Type B pancreatic cell (in vitro differentiated cells): ENCODE results near the gene HELZ. TPM values are rescaled to one million over a fixed set of nuclear protein-coding genes. Genes with fewer than 3 reads are reported as not detected.

Experiments used
- DNase-seq: peaks from one replicate; pipeline ENCODE4 v3.0.0; 2021; ENCODE audit warnings: mixed read lengths; ENCODE audit not compliant: unreplicated experiment; ENCODE audit errors: extremely low spot score
- H3K27ac Mint-ChIP-seq: 2 replicates; pipeline ENCODE4 v1.8.0; 2021; ENCODE audit warnings: mild to moderate bottlenecking, mixed read lengths
- H3K27me3 Mint-ChIP-seq: 2 replicates; pipeline ENCODE4 v1.8.0; 2021; ENCODE audit warnings: mixed read lengths
- H3K36me3 Mint-ChIP-seq: 2 replicates; pipeline ENCODE4 v1.8.0; 2021; ENCODE audit warnings: mixed read lengths
- H3K4me1 Mint-ChIP-seq: one replicate; pipeline ENCODE4 v1.8.0; 2021; ENCODE audit warnings: mixed read lengths; ENCODE audit not compliant: unreplicated experiment
- H3K4me3 Mint-ChIP-seq: 2 replicates; pipeline ENCODE4 v1.8.0; 2021; ENCODE audit warnings: mild to moderate bottlenecking, mixed read lengths
- H3K9me3 Mint-ChIP-seq: 2 replicates; pipeline ENCODE4 v1.8.0; 2021; ENCODE audit warnings: mixed read lengths
- total RNA-seq: library from RNA; stranded (reverse); gene quantifications from 2 replicates; pipeline ENCODE4 v1.2.1, GENCODE V29; 2021; ENCODE audit warnings: low replicate concordance
- TF ChIP-seq, protein P1 (sequence below): fragments of 200-600 bp; sonication (generic); conservative IDR thresholded peaks from 2 replicates; pipeline ENCODE4 v1.5.0; 2021; ENCODE audit warnings: antibody characterized with exemption, mild to moderate bottlenecking

HELZ gene
- total RNA-seq, 1 donor from 2014 or later: 55.1 TPM

- Mint-ChIP-seq H3K9me3 (no peaks in the 10 kb centered on the region), H3K4me3 (no peak overlapping the region), H3K27ac (no peak overlapping the region), H3K27me3 (no peaks in the 10 kb centered on the region), H3K4me1 (no peaks in the 10 kb centered on the region), H3K36me3 (peaks cover 33% of the 10 kb centered on the region)
- no peak for DNase-seq
- TF ChIP-seq, protein P1, sequence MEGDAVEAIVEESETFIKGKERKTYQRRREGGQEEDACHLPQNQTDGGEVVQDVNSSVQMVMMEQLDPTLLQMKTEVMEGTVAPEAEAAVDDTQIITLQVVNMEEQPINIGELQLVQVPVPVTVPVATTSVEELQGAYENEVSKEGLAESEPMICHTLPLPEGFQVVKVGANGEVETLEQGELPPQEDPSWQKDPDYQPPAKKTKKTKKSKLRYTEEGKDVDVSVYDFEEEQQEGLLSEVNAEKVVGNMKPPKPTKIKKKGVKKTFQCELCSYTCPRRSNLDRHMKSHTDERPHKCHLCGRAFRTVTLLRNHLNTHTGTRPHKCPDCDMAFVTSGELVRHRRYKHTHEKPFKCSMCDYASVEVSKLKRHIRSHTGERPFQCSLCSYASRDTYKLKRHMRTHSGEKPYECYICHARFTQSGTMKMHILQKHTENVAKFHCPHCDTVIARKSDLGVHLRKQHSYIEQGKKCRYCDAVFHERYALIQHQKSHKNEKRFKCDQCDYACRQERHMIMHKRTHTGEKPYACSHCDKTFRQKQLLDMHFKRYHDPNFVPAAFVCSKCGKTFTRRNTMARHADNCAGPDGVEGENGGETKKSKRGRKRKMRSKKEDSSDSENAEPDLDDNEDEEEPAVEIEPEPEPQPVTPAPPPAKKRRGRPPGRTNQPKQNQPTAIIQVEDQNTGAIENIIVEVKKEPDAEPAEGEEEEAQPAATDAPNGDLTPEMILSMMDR: no peak
Measured at GRCh38 chr17:67090341-67090740, 154.7 kb downstream of the HELZ start.

GRCh38 chr17:67088639-67089038 is 156.4 kb downstream of the HELZ start:
- H3K27me3 Mint-ChIP-seq: no peaks in the 10 kb centered on the region
- no peak overlapping the region for H3K27ac Mint-ChIP-seq
- H3K9me3 Mint-ChIP-seq: no peaks in the 10 kb centered on the region
- DNase-seq: no peak
- no peak overlapping the region for H3K4me3 Mint-ChIP-seq
- H3K36me3 Mint-ChIP-seq: peaks cover 31% of the 10 kb centered on the region
- TF ChIP-seq, protein P1: no peak
- H3K4me1 Mint-ChIP-seq: no peaks in the 10 kb centered on the region

DNA sequence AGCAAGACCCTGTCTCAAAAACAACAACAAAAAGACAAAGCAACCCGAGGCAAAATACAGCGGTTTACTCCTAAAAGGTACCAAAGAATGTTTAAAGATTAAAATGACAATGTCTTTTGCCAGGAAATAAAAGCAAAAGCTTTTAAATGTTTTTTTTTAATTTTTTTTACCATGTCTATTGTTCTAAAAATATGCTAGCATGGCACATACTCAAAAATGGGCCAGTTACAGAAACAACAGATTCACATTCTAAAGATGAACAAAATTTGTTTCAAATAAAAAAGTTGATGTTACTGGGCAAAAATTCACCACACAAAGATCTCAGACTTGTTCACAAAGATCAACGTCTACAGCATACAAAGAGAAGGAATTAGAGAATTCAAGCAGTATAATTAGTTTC is 159.6 kb downstream of the HELZ start:
- no peak for DNase-seq
- Mint-ChIP-seq H3K4me1 (no peaks in the 10 kb centered on the region), H3K36me3 (peaks cover 29% of the 10 kb centered on the region), H3K27me3 (no peaks in the 10 kb centered on the region), H3K27ac (no peak overlapping the region), H3K9me3 (no peaks in the 10 kb centered on the region), H3K4me3 (no peak overlapping the region)
- TF ChIP-seq, protein P1: no peak

DNA sequence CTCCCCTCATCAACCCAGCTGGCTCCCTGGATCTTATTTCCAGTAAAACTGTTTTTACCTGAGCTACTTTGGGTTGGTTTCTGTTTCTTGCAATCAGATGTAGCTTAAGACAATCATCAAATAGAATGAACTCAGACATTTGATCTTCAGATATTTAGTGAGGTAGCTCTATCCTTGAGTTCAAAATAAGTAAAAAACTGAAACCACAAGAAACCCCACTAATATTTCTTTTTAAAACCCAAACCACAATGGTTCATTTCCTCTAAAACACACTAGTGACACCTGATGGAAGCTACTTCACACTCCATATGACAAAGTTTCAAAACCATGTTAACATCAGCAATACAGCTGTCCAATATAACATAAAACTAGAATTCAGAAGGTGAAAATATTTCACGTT is 162.9 kb downstream of the HELZ start:
- Mint-ChIP-seq H3K4me3 (no peak overlapping the region), H3K9me3 (no peaks in the 10 kb centered on the region), H3K27me3 (no peaks in the 10 kb centered on the region), H3K27ac (no peak overlapping the region), H3K4me1 (no peaks in the 10 kb centered on the region), H3K36me3 (peaks cover 24% of the 10 kb centered on the region)
- DNase-seq: no peak
- TF ChIP-seq, protein P1: no peak

GRCh38 chr17:67080804-67081203 is 164.2 kb downstream of the HELZ start:
- H3K27me3 Mint-ChIP-seq: no peaks in the 10 kb centered on the region
- TF ChIP-seq, protein P1: no peak
- no peak overlapping the region for H3K27ac Mint-ChIP-seq
- H3K36me3 Mint-ChIP-seq: peaks cover 20% of the 10 kb centered on the region
- no peak for DNase-seq
- H3K9me3 Mint-ChIP-seq: no peaks in the 10 kb centered on the region
- no peak overlapping the region for H3K4me3 Mint-ChIP-seq
- peaks cover 6% of the 10 kb centered on the region for H3K4me1 Mint-ChIP-seq

- peaks cover 13% of the 10 kb centered on the region for H3K4me1 Mint-ChIP-seq
- no peak overlapping the region for H3K4me3 Mint-ChIP-seq
- DNase-seq: no peak
- H3K27me3 Mint-ChIP-seq: no peaks in the 10 kb centered on the region
- peaks cover 17% of the 10 kb centered on the region for H3K36me3 Mint-ChIP-seq
- TF ChIP-seq, protein P1: no peak
- no peaks in the 10 kb centered on the region for H3K9me3 Mint-ChIP-seq
- H3K27ac Mint-ChIP-seq: no peak overlapping the region
Measured at GRCh38 chr17:67079491-67079890, 165.5 kb downstream of the HELZ start.
